ENCODE measurements around the gene RNU11. TPM values are rescaled to one million over a fixed set of nuclear protein-coding genes. Genes with fewer than 3 reads are reported as not detected.

The RNU11 gene
- total and polyA plus RNA-seq, 12 donors, result not detected

DNA sequence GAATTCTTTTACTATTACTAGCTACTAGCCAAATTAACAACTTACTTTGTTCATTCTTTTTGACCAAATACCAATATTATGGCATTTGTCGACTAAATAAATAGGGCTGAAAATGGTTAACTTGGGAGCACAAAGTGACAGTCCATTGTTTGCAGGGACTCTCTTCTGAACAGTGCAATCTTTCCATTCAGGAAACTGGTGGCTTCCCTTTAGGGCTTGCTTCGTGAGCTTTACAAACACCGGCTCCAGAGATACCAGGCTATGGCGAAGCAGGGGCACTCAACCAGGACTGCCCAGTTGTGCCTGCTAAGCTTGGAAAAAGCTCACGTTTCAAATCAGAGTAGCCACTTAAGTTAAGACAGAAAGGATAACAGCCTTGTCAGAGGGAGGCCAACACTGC, 44.0 kb upstream of the RNU11 start:
- Histone ChIP-seq H3K36me3 (peaks cover 0 to 87% (median 49%) of the 10 kb centered on the region in 9 donors), H3K4me3 (no peak overlapping the region), H3K9me3 (no peaks in the 10 kb centered on the region), H3K27me3 (no peaks in the 10 kb centered on the region), H3K27ac (no peak overlapping the region), H3K4me1 (peaks cover 0 to 15% (median 0%) of the 10 kb centered on the region in 9 donors)
- whole genome bisulfite sequencing, 2 donors, result 66 to 79% methylated on average over 5 of the region's 5 CpGs
- intact Hi-C loops (cut with DNase I), result loop anchor here in 8 of 10 donors (2.0 to 10.0 kb wide), 7 partner anchors 50 to 247 kb away; partner anchors contain the start of genes PHACTR4 (in 1 of the 8) and TRNAU1AP (in 1 of the 8)
- TF ChIP-seq, protein P1, sequence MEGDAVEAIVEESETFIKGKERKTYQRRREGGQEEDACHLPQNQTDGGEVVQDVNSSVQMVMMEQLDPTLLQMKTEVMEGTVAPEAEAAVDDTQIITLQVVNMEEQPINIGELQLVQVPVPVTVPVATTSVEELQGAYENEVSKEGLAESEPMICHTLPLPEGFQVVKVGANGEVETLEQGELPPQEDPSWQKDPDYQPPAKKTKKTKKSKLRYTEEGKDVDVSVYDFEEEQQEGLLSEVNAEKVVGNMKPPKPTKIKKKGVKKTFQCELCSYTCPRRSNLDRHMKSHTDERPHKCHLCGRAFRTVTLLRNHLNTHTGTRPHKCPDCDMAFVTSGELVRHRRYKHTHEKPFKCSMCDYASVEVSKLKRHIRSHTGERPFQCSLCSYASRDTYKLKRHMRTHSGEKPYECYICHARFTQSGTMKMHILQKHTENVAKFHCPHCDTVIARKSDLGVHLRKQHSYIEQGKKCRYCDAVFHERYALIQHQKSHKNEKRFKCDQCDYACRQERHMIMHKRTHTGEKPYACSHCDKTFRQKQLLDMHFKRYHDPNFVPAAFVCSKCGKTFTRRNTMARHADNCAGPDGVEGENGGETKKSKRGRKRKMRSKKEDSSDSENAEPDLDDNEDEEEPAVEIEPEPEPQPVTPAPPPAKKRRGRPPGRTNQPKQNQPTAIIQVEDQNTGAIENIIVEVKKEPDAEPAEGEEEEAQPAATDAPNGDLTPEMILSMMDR (IDR thresholded peaks at IDR 0.05), result no peak
- ATAC-seq, result no peak
- DNase-seq, result no peak

DNA sequence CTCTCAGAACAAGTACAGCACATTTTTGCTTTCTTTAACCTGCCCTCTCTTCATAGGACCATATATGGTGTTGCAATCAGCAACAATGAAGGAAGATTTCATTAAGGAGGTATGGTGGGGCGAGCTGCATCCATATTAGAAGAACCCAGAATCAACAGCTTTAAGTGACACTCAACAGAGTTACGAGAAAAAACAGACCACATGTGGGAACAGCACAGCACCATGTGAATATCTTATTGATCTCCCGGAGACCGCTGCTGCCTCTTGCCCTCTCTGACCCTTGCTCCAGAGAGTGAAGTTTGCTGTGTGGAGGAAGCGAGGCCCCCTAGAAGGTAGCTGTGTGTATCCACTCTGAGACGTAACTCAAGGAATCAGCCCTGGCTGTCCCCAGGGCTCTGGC, 43.4 kb upstream of the RNU11 start:
- intact Hi-C loops (cut with DNase I), result loop anchor here in 8 of 10 donors (2.0 to 10.0 kb wide), 7 partner anchors 50 to 248 kb away; partner anchors contain the start of genes PHACTR4 (in 1 of the 8) and TRNAU1AP (in 1 of the 8)

GRCh38 chr1:28606771-28607170, 41.6 kb upstream of the RNU11 start:
- peaks cover 0 to 97% (median 70%) of the 10 kb centered on the region in 9 donors for H3K36me3 ChIP-seq
- H3K27ac ChIP-seq, result no peak overlapping the region
- WGBS, 2 donors, result 88 to 91% methylated on average over 2 of the region's 2 CpGs
- intact Hi-C loops (cut with DNase I), result loop anchor here in 3 of 10 donors (2.0 to 10.0 kb wide), 3 partner anchors 52 to 242 kb away; partner anchors contain the start of genes PHACTR4 (in 1 of the 3) and TRNAU1AP (in 1 of the 3)
- TF ChIP-seq, protein P1 (IDR thresholded peaks at IDR 0.05), result no peak
- DNase-seq (no peak), ATAC-seq (no peak)
- no peaks in the 10 kb centered on the region for H3K27me3 ChIP-seq
- H3K4me1 ChIP-seq, result peaks cover 0 to 10% (median 0%) of the 10 kb centered on the region in 9 donors
- H3K9me3 ChIP-seq, result no peaks in the 10 kb centered on the region
- H3K4me3 ChIP-seq, result no peak overlapping the region

More for the DNA sequence above, 43.4 kb upstream of the RNU11 start:
- Histone ChIP-seq H3K9me3 (no peaks in the 10 kb centered on the region), H3K4me3 (no peak overlapping the region), H3K27me3 (no peaks in the 10 kb centered on the region), H3K27ac (no peak overlapping the region), H3K36me3 (peaks cover 0 to 92% (median 55%) of the 10 kb centered on the region in 9 donors), H3K4me1 (peaks cover 0 to 15% (median 0%) of the 10 kb centered on the region in 9 donors)
- DNase-seq (no peak), ATAC-seq (no peak)
- WGBS, 2 donors, result 82 to 92% methylated on average over 6 of the region's 6 CpGs
- TF ChIP-seq, protein P1 (IDR thresholded peaks at IDR 0.05), result no peak

DNA sequence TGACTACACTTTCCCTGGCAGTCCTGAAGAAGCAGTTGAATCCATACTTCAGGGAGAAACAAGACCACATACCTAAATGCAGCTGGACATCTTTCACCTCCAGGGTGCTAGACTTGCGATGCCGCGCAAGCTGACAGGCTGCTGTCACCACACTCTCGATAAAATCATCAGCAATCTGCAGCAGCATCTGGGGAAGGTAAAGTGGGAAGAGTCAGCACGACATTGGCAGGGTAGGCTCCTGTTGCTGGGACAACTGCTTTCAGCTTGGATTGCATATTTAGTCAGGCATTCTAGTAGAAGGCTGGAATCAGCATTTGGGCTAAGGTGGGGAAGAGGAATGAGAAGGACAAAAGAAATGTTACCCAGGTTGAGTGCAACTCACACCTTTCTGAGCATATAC, 35.2 kb upstream of the RNU11 start:
- intact Hi-C loops (cut with DNase I), result no loop called here
- TF ChIP-seq, protein P1 (IDR thresholded peaks at IDR 0.05), result no peak
- DNase-seq, result no peak
- Histone ChIP-seq H3K4me3 (no peak overlapping the region), H3K9me3 (no peaks in the 10 kb centered on the region), H3K27me3 (no peaks in the 10 kb centered on the region), H3K36me3 (peaks cover 0 to 100% (median 57%) of the 10 kb centered on the region in 9 donors), H3K27ac (no peak overlapping the region), H3K4me1 (no peaks in the 10 kb centered on the region)
- WGBS, 2 donors, result 73 to 81% methylated on average over 5 of the region's 5 CpGs
- ATAC-seq, result no peak
